Activated CD8-positive, alpha-beta memory T cell treated with anti-CD3 and anti-CD28 coated beads, Interleukin-2, amount 50 U/mL, for 1 hour (primary cell): ENCODE data around the gene TTC33.
"Not testable (repeated sequence)": the region's sequence is repeated elsewhere in the genome, so short reads cannot be mapped to it uniquely, and the experiment has no call there.

Source experiments
- DNase-seq: peaks from one replicate; pipeline ENCODE4 v3.0.0-alpha.2; 2020; ENCODE audit errors: extremely low read depth

The TTC33 gene

GRCh38 chr5:40571729-40572128 is 184.0 kb downstream of the TTC33 start:
- no peak for DNase-seq

GRCh38 chr5:40570408-40571129 is 185.2 kb downstream of the TTC33 start:
- DNase-seq: no peak

- DNase-seq: no peak
These were observed 186.1 kb downstream of the TTC33 start for GRCh38 chr5:40569546-40570270.

GRCh38 chr5:40568548-40568947 is 187.2 kb downstream of the TTC33 start:
- no peak for DNase-seq

- not testable (repeated sequence) for DNase-seq
These were observed 192.6 kb downstream of the TTC33 start for GRCh38 chr5:40563173-40563572.

GRCh38 chr5:40560474-40561110 is 195.2 kb downstream of the TTC33 start:
- no peak for DNase-seq

GRCh38 chr5:40559306-40559705 is 196.5 kb downstream of the TTC33 start:
- DNase-seq: no peak

DNA sequence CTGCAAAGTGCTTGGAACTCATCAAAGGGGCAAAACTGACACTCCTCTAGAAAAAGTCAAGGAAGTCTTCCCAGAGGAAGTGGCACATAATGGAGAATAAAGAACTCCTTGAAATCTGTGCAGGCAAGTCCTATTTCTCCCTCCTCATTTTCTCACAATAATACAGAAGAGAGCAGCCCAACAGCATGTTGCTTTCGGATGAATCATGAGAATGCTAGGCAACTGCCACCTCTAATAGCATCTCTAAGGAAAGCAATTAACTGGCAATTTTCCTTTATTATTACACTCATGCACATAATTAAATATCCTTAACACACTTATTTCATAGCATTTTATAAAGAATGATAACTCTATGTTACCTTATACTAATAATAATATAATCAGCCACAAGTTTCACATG is 198.3 kb downstream of the TTC33 start:
- DNase-seq: no peak

GRCh38 chr5:40556811-40557210 is 198.9 kb downstream of the TTC33 start:
- DNase-seq: no peak

DNA sequence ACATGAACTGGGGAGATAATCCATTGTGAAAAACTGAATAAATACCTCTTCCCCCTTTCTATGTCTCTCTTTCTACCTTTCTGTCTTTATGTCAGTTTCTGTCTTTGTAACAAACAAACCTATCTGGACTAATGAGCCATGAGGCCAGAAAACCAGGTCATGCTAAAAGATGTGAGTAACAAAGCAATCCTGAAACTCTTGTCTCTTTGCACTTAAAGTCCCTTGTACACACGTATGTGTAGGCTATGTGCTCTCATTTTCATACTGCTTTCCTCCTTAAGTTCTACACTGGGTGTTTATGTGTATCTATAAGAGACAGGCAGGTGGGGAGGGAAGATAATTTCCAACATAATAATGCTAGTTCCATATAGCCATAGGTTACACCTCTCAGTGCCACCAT is 199.9 kb downstream of the TTC33 start:
- no peak for DNase-seq

DNA sequence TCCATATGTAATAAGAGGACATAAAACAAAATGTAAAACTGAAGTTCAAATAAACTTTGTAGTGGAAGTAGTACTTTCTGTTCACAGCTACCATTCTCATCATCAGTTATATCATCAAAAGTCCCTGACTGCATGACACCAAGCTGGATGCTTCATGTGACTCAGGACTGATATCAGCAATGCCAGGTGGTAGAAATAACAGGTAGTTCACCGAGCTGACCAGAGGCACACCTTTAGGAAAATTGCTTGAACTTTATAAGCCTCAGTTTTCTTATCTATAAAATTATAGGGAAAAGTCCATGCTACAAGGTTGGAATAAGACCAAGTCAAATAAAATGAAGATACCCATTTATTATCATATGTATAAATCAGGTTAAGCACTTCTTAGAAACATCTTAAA is 200.9 kb downstream of the TTC33 start:
- DNase-seq: no peak

- DNase-seq: no peak
These were observed 201.7 kb downstream of the TTC33 start for GRCh38 chr5:40554054-40554453.

DNA sequence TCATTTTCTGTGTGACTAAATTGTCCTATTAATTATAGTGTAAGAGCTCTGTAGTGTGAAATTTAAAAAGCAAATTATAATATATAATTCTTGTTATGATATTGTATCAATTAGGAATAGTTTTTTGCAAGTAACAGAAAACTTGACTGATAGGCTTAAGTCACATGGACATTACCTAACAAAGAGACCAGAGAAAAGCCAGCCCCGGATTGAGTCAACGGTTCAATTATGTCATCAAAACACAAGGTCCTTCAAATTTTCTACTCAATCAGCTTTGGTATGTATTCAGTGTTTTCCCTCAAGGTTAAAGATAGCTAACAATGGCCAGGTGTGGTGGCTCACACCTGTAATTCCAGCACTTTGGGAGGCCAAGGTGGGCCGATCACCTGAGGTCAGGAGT is 202.8 kb downstream of the TTC33 start:
- DNase-seq: no peak

DNA sequence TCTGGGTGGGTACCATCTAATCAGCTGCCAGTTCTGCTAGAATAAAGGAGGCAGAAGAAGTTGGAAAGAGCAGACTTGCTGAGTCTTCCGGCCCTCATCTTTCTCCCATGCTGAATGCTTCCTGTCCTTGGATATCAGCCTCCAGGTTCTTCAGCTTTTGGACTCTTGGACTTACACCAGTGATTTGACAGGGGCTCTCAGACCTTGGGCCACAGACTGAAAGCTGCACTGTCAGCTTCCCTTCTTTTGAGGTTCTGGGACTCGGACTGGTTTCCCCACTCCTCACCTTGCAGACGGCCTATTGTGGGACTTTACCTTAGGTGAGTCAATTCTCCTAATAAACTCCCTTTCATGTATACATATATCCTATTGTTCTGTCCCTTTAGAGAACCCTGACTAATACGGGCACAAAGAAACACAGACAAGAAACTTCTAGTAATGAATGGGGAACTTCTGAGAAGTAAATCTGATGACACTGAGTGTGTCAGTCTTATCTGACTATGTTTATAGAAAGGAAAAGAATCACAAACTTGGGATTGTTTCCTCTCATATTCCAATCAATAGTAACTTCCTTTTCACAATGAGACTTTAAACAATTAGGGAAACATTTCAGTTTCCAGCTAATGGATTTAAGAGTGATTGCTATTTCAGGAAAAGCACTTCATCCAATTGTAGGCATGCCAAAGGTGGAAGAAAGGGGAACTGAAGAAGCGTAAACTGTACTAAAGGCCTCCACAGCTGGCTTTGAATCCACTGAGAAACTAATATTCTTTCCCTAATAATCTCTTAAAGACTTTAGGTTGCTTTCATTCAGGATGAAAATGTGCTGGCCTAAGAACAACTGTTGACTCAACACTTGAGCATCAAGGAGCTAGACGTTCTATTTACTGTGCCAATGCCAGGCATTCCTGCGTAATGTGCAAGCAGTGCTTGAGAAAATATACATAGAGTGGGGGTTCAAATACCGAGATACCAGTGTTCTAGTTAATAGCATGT is 204.0 kb downstream of the TTC33 start:
- no peak for DNase-seq

DNA sequence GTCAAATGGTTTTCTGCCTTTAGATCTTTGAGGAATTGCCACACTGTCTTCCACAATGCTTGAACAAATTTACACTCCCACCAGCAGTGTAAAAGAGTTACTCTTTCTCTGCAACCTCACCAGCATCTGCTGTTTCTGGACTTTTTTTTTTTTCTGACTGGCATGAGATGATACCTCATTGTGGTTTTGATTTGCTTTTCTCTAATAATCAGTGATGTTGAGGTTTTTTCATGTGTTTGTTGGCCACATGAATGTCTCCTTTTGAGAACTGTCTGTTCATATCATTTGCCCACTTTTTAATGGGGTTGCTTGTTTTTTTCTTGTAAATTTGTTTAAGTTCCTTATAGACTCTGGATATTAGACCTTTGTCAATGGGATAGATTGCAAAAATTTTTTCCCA is 205.3 kb downstream of the TTC33 start:
- no peak for DNase-seq

GRCh38 chr5:40549616-40550015 is 206.1 kb downstream of the TTC33 start:
- DNase-seq: no peak

DNA sequence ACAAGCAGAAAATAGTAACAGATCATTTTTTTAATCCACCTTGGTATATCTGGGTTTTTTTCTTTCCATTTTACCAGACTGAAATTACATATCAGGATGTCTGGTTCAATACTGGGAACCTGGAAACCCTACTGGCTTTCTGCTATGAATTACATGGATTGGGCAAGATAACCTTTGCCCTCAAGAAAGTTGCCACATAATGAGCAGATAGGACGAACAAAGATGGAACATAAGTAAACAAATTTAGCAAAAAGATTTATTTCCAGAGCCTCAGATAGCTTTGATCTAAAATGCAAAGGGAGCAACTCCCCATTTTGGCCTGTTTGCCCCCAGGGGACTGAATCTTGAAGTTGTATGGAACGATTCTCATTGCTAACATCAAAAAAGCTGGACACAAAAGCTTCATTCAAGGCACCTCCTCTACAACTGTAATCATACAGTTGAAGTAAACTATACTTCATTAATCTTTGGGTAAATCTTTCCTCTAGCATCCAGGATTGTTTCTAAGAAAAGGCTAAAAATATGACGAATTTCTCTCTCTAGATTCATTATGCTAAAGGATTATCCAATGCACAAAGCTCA is 207.7 kb downstream of the TTC33 start:
- DNase-seq: no peak

DNA sequence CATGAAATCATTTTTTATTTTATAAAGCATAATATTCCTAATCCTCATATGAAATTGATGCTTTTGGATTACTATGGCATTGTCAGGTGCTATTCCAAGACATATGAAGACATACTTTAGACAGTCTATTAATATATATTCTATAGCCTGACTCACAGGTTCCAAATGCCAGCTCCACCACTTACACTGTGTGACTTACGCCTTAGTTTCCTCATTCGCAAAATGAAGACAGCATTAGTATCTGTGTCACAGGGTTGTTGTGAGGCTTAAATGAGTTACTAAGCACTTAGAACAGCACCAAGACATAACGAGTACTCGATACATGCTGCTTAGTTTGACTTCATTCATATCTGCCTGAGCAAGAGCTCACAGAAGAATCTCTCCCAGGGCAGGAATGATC is 208.2 kb downstream of the TTC33 start:
- no peak for DNase-seq

- no peak for DNase-seq
These were observed 215.5 kb downstream of the TTC33 start for GRCh38 chr5:40540301-40540700.

GRCh38 chr5:40524677-40525076 is 231.1 kb downstream of the TTC33 start:
- no peak for DNase-seq

DNA sequence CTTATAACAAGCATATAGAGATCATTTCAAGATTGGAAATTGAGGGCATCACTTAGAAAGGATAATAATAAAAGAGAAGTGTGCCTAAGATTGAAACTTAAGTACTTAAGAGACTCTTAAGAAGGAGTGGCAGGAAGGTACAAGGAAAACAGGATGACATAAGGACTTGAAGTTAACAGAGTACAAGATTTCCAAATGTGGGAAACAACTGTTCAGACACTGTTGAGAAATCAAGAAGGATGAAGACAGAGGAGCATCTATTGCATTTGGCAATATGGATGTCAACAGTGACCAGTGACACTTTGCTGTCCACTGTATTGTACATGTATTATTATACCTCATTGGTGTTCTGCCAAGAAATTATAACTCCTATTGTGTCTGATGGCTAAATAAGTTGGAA is 233.8 kb downstream of the TTC33 start:
- DNase-seq: no peak
